OCI-LY1 (cell line): ENCODE data around the gene PODXL2.

Experiments
- CTCF ChIP-seq: fragments of 200-600 bp; sonication (generic), shearing (Covaris generic); IDR thresholded peaks from 2 replicates; pipeline ENCODE4 v1.5.1; 2017; ENCODE audit warnings: mild to moderate bottlenecking, antibody characterized with exemption, low read length, moderate library complexity, mixed read lengths
- EZH2 ChIP-seq: fragments of 200-600 bp; sonication (generic), shearing (Covaris generic); IDR thresholded peaks from 2 replicates; pipeline ENCODE4 v1.8.0; 2017; ENCODE audit warnings: borderline replicate concordance, mixed run types, mild to moderate bottlenecking, antibody characterized with exemption, low read length, moderate library complexity, mixed read lengths

DNA sequence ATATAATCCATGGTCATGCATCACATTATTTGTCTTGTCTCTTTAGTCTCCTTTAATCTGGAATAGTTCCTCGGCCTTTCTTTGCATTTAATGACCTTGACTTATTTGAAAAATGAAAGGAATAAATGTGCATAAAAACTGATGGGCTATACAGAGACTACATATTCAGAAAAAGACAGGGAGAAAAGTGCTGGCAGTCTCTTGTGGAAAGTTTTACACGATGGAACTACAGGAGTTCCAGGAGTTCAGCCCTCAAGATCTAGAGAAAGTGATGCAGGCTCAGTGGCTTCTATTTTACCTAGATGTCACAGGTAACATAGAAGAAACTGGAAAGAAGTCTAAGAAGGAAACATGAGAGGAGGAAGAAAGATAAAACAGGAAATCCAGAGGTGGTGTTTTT lies 36.2 kb downstream of the PODXL2 start:
- TF ChIP-seq CTCF (no peak), EZH2 (no peak)
